ENCODE results near the gene LTF.

Gene LTF

GRCh38 chr3:46490338-46491084 is 25.8 kb upstream of the LTF start:
- in situ Hi-C loops (cut with MboI; ENCODE audit: low sequenced_read_pairs, unreplicated experiment): loop anchor here (5.0 kb wide), 1 partner anchor 142 kb away; no protein-coding TSS in a partner anchor

GRCh38 chr3:46489875-46490274 is 25.2 kb upstream of the LTF start:
- no peak for DNase-seq (ENCODE audit: low spot score)
- in situ Hi-C loops (cut with MboI; ENCODE audit: low sequenced_read_pairs, unreplicated experiment): loop anchor here (5.0 kb wide), 1 partner anchor 142 kb away; no protein-coding TSS in a partner anchor
- TF ChIP-seq CTCF (IDR thresholded peaks at IDR 0.05; ENCODE audit: borderline replicate concordance, control extremely low read depth, extremely low read depth, insufficient read depth, missing control alignments): no peak

More at GRCh38 chr3:46490338-46491084, 25.8 kb upstream of the LTF start:
- no peak for TF ChIP-seq CTCF (IDR thresholded peaks at IDR 0.05; ENCODE audit: borderline replicate concordance, control extremely low read depth, extremely low read depth, insufficient read depth, missing control alignments)
- no peak for DNase-seq (ENCODE audit: low spot score)

GRCh38 chr3:46489381-46489780 is 24.7 kb upstream of the LTF start:
- TF ChIP-seq CTCF (IDR thresholded peaks at IDR 0.05; ENCODE audit: borderline replicate concordance, control extremely low read depth, extremely low read depth, insufficient read depth, missing control alignments): no peak
- in situ Hi-C loops (cut with MboI; ENCODE audit: low sequenced_read_pairs, unreplicated experiment): no loop called here
- no peak for DNase-seq (ENCODE audit: low spot score)

- peak; percentile 95 for DNase-seq (ENCODE audit: low spot score)
- TF ChIP-seq CTCF (IDR thresholded peaks at IDR 0.05; ENCODE audit: borderline replicate concordance, control extremely low read depth, extremely low read depth, insufficient read depth, missing control alignments): peak; percentile 100
- in situ Hi-C loops (cut with MboI; ENCODE audit: low sequenced_read_pairs, unreplicated experiment): no loop called here
Measured at GRCh38 chr3:46488735-46489361, 24.1 kb upstream of the LTF start.

GRCh38 chr3:46485779-46486175 is 21.1 kb upstream of the LTF start:
- in situ Hi-C loops (cut with MboI; ENCODE audit: low sequenced_read_pairs, unreplicated experiment): no loop called here
- no peak for TF ChIP-seq CTCF (IDR thresholded peaks at IDR 0.05; ENCODE audit: borderline replicate concordance, control extremely low read depth, extremely low read depth, insufficient read depth, missing control alignments)
- DNase-seq (ENCODE audit: low spot score): no peak

GRCh38 chr3:46484911-46485778 is 20.4 kb upstream of the LTF start:
- no peak for DNase-seq (ENCODE audit: low spot score)
- in situ Hi-C loops (cut with MboI; ENCODE audit: low sequenced_read_pairs, unreplicated experiment): no loop called here
- TF ChIP-seq CTCF (IDR thresholded peaks at IDR 0.05; ENCODE audit: borderline replicate concordance, control extremely low read depth, extremely low read depth, insufficient read depth, missing control alignments): no peak

Data from GM13976 (cell line).